Measurements from ENCODE around the gene LRRK1.

LRRK1 gene

GRCh38 chr15:100942656-100943425 is 23.7 kb downstream of the LRRK1 start:
- H4K20me1 ChIP-seq, result no peaks in the 10 kb centered on the region
- no peaks in the 10 kb centered on the region; the same call in 1 of the 2 replicates for H3K9me3 ChIP-seq
- no peaks in the 10 kb centered on the region for H3K36me3 ChIP-seq
- H3K4me2 ChIP-seq, result peak overlapping the region; percentile 58
- no peak for TF ChIP-seq Cebpa-rat (IDR thresholded peaks at IDR 0.05)
- H3K4me3 ChIP-seq, result no peak overlapping the region
- no peaks in the 10 kb centered on the region for H3K27me3 ChIP-seq
- H3K4me1 ChIP-seq, result peaks cover 35% of the 10 kb centered on the region
- H3K9ac ChIP-seq, result no peak overlapping the region
- no peak overlapping the region for H3K27ac ChIP-seq

GRCh38 chr15:100944244-100944895 is 25.2 kb downstream of the LRRK1 start:
- Histone ChIP-seq H3K9ac (no peak overlapping the region), H4K20me1 (no peaks in the 10 kb centered on the region), H3K9me3 (no peaks in the 10 kb centered on the region; the same call in 1 of the 2 replicates), H3K27me3 (no peaks in the 10 kb centered on the region), H3K36me3 (no peaks in the 10 kb centered on the region), H3K4me2 (peak overlapping the region; percentile 58; the same call in 1 of the 2 replicates), H3K4me3 (no peak overlapping the region), H3K27ac (no peak overlapping the region), H3K4me1 (peaks cover 35% of the 10 kb centered on the region)
- no peak for TF ChIP-seq Cebpa-rat (IDR thresholded peaks at IDR 0.05)

GRCh38 chr15:100944986-100945385 is 25.8 kb downstream of the LRRK1 start:
- Histone ChIP-seq H3K27me3 (no peaks in the 10 kb centered on the region), H4K20me1 (no peaks in the 10 kb centered on the region), H3K4me2 (no peak overlapping the region), H3K4me1 (peaks cover 35% of the 10 kb centered on the region), H3K9ac (no peak overlapping the region), H3K27ac (no peak overlapping the region), H3K36me3 (no peaks in the 10 kb centered on the region), H3K9me3 (no peaks in the 10 kb centered on the region; the same call in 1 of the 2 replicates), H3K4me3 (no peak overlapping the region)
- no peak for TF ChIP-seq Cebpa-rat (IDR thresholded peaks at IDR 0.05)

DNA sequence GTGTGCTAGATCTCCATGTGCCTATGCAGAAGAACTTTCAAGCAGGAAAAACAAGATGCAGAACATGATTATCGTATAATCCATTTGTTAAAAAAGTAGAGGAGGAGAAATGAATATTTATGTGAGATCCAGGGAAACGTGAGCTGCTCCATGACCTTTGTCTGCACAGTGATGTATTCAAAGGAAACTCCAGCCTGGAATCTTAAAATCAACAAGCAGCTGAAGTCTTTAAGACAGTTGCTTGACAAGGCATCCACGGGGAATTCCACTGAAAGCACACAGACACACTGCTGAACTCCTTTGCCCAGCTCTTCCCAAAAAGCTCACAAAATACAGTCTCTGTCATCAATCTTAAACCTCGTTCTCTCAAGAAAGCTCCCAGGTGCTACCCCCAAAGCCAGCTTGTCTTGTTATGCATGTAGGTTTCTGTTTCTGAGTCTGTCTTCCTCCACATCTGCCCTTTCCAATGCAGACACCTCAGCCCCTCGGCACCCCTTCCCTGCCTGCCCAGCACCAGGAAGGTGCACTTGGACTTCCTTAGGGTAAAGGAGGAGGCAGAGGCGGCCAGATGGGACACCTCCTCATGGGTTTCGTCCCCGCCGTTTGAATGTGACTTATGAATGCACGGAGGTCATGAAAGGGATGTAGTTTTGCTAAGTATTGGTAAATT is 28.7 kb downstream of the LRRK1 start:
- no peak for TF ChIP-seq Cebpa-rat (IDR thresholded peaks at IDR 0.05)
- Histone ChIP-seq H3K9me3 (no peaks in the 10 kb centered on the region), H4K20me1 (no peaks in the 10 kb centered on the region), H3K4me1 (peaks cover 16% of the 10 kb centered on the region), H3K36me3 (no peaks in the 10 kb centered on the region), H3K27me3 (no peaks in the 10 kb centered on the region), H3K4me2 (no peak overlapping the region), H3K27ac (no peak overlapping the region), H3K4me3 (no peak overlapping the region), H3K9ac (no peak overlapping the region)

- no peak overlapping the region for H3K27ac ChIP-seq
- no peak overlapping the region for H3K9ac ChIP-seq
Observed at GRCh38 chr15:100948430-100948762, 29.2 kb downstream of the LRRK1 start.

DNA sequence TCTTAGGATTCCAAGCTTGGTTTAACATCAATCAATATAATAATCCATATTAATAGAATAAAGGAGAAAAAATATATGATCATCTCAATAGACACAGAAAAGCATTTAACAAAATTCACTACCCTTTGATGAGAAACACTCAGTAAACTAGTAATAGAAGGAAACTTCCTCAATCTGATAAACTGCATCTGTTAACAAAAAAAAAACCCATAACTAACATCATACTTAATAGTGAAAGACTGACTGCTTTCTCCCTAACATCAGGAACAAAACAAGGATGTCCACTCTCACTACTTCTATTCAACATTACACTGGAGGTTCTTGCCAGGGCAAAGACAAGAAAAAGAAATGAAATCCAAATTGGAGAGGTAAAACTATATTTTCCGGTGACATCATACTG is 30.5 kb downstream of the LRRK1 start:
- Histone ChIP-seq H3K27ac (no peak overlapping the region), H3K36me3 (no peaks in the 10 kb centered on the region), H3K4me3 (no peak overlapping the region), H3K9me3 (no peaks in the 10 kb centered on the region), H3K27me3 (no peaks in the 10 kb centered on the region), H3K4me1 (no peaks in the 10 kb centered on the region), H4K20me1 (no peaks in the 10 kb centered on the region), H3K4me2 (no peak overlapping the region), H3K9ac (no peak overlapping the region)
- no peak for TF ChIP-seq Cebpa-rat (IDR thresholded peaks at IDR 0.05)

More at GRCh38 chr15:100948430-100948762, 29.2 kb downstream of the LRRK1 start:
- Histone ChIP-seq H3K36me3 (no peaks in the 10 kb centered on the region), H3K4me1 (peaks cover 11% of the 10 kb centered on the region), H3K4me2 (no peak overlapping the region), H3K27me3 (no peaks in the 10 kb centered on the region), H4K20me1 (no peaks in the 10 kb centered on the region), H3K9me3 (no peaks in the 10 kb centered on the region), H3K4me3 (no peak overlapping the region)
- no peak for TF ChIP-seq Cebpa-rat (IDR thresholded peaks at IDR 0.05)

- no peaks in the 10 kb centered on the region for H3K27me3 ChIP-seq
- no peak overlapping the region for H3K27ac ChIP-seq
- no peak for TF ChIP-seq Cebpa-rat (IDR thresholded peaks at IDR 0.05)
- H3K36me3 ChIP-seq, result no peaks in the 10 kb centered on the region
- no peaks in the 10 kb centered on the region for H4K20me1 ChIP-seq
- no peak overlapping the region for H3K4me3 ChIP-seq
- no peaks in the 10 kb centered on the region for H3K9me3 ChIP-seq
- no peak overlapping the region for H3K4me2 ChIP-seq
- H3K4me1 ChIP-seq, result no peaks in the 10 kb centered on the region
- H3K9ac ChIP-seq, result no peak overlapping the region
Observed at GRCh38 chr15:100951965-100952364, 32.8 kb downstream of the LRRK1 start.

DNA sequence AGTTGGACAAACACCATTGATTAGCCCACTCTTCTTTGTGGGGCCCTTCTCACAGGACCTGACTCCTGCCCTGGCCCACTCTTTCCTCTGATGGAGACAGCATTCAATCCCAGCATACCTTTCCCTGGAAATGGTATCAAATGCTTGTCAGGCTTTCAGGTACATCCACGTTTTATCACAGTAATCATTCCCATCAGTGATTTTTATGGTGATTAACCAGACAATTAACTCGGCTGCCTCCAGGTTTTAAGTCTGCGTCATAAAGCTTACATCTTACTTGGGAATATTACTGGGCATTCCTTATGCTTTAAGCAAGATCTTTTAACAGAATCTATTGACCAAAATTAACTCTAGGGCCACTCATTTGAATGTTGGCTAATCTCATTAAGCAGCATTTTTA is 33.4 kb downstream of the LRRK1 start:
- Histone ChIP-seq H3K9ac (no peak overlapping the region), H3K27me3 (no peaks in the 10 kb centered on the region), H3K36me3 (no peaks in the 10 kb centered on the region), H4K20me1 (no peaks in the 10 kb centered on the region), H3K4me2 (no peak overlapping the region), H3K9me3 (no peaks in the 10 kb centered on the region), H3K4me3 (no peak overlapping the region), H3K27ac (no peak overlapping the region), H3K4me1 (no peaks in the 10 kb centered on the region)
- no peak for TF ChIP-seq Cebpa-rat (IDR thresholded peaks at IDR 0.05)

GRCh38 chr15:100958326-100959065 is 39.3 kb downstream of the LRRK1 start:
- no peak overlapping the region for H3K27ac ChIP-seq
- H3K27me3 ChIP-seq, result no peaks in the 10 kb centered on the region
- H3K4me2 ChIP-seq, result no peak overlapping the region
- H4K20me1 ChIP-seq, result no peaks in the 10 kb centered on the region
- TF ChIP-seq Cebpa-rat (IDR thresholded peaks at IDR 0.05), result no peak
- no peak overlapping the region for H3K4me3 ChIP-seq
- no peaks in the 10 kb centered on the region for H3K4me1 ChIP-seq
- no peaks in the 10 kb centered on the region for H3K9me3 ChIP-seq
- H3K9ac ChIP-seq, result no peak overlapping the region
- no peaks in the 10 kb centered on the region for H3K36me3 ChIP-seq
